Vagina (tissue), 2 donors: Measurements from ENCODE around the gene ARHGEF2. TPM values are rescaled to one million over a fixed set of nuclear protein-coding genes. Genes with fewer than 3 reads are reported as not detected.
A peak's percentile ranks its signal among the peaks of the same experiment; 100 is the strongest.

Experiments
- DNase-seq, 2 donors: peaks; one replicate each; pipeline ENCODE4 v3.0.0-alpha.2; 2017; ENCODE audit errors: extremely low spot score in 2 of 2
- H3K27ac ChIP-seq: fragments of 200-600 bp; sonication (generic); one replicate; pipeline ENCODE4 v1.5.1; 2019
- H3K27me3 ChIP-seq: fragments of 200-600 bp; sonication (generic); one replicate; pipeline ENCODE4 v1.5.1; 2019
- H3K36me3 ChIP-seq, 2 donors: fragments of 200-600 bp; sonication (generic); one replicate each; pipeline ENCODE4 v1.5.1; 2017 to 2019
- H3K4me1 ChIP-seq: fragments of 200-600 bp; sonication (generic); one replicate; pipeline ENCODE4 v1.5.1; 2019
- H3K4me3 ChIP-seq, 2 donors: fragments of 200-600 bp; sonication (generic); 1 replicate in 1 of 2; 2 replicates in 1 of 2; pipeline ENCODE4 v1.5.1; 2016 to 2019
- H3K9me3 ChIP-seq: fragments of 200-600 bp; sonication (generic); one replicate; pipeline ENCODE4 v1.5.1; 2019
- CTCF ChIP-seq, 3 experiments: fragments of 450-650 bp in 2 of 3; fragments of 200-600 bp in 1 of 3; sonication (generic) in 1 of 3; IDR thresholded peaks; one replicate each; pipeline ENCODE4 v1.5.1; 2017 to 2019; ENCODE audit warnings: antibody characterized with exemption in 3 of 3, mild to moderate bottlenecking in 2 of 3, moderate library complexity in 2 of 3
- POLR2A ChIP-seq, 2 donors: fragments of 450-650 bp; IDR thresholded peaks; one replicate each; pipeline ENCODE4 v1.6.1; 2017; ENCODE audit warnings: antibody characterized with exemption in 2 of 2, mild to moderate bottlenecking in 2 of 2, moderate library complexity in 2 of 2
- POLR2AphosphoS5 ChIP-seq, 2 donors: sonication (generic); formaldehyde crosslinking; IDR thresholded peaks; one replicate each; pipeline ENCODE4 v1.9.0; 2017; ENCODE audit warnings: antibody characterized with exemption in 2 of 2, mild to moderate bottlenecking in 2 of 2, low read depth in 1 of 2; ENCODE audit not compliant: insufficient read depth in 1 of 2
- intact Hi-C: fragments of 100-400 bp; cut with DNase I; formaldehyde crosslinking; loops from one replicate; pipeline ENCODE4 v1.15.1; 2023
- total RNA-seq: library from RNA; depleted of rRNA; stranded (reverse); fragments of >200 nt; gene quantifications from one replicate; pipeline ENCODE4 v1.2.3, GENCODE V29; 2016

Gene ARHGEF2
- total RNA-seq, 1 donor from 2014 or later, result 76.4 TPM

- Histone ChIP-seq H3K27me3 (no peaks in the 10 kb centered on the region), H3K27ac (no peak overlapping the region), H3K4me3 (no peak overlapping the region), H3K4me1 (peaks cover 29% of the 10 kb centered on the region), H3K9me3 (no peaks in the 10 kb centered on the region), H3K36me3 (no peaks in the 10 kb centered on the region)
- TF ChIP-seq POLR2A (IDR thresholded peaks at IDR 0.05) (no peak), POLR2AphosphoS5 (IDR thresholded peaks at IDR 0.05; ENCODE audit: insufficient read depth in 1 of 2, low read depth in 1 of 2) (no peak), CTCF (IDR thresholded peaks at IDR 0.05) (no peak)
- intact Hi-C loops, result loop anchor here (5.0 kb wide), 1 partner anchor 40 kb away; no protein-coding TSS in a partner anchor
- no peak for DNase-seq
Measured at GRCh38 chr1:155941845-155942531, 36.4 kb downstream of the ARHGEF2 start.

- Histone ChIP-seq H3K4me3 (no peak within 1 kb of the TSS), H3K36me3 (no peaks in the 10 kb centered on the region), H3K27me3 (no peaks in the 10 kb centered on the region), H3K9me3 (no peaks in the 10 kb centered on the region), H3K4me1 (peaks cover 29% of the 10 kb centered on the region), H3K27ac (peak within 1 kb of the TSS; percentile 29)
- intact Hi-C loops, result loop anchor here (5.0 kb wide), 1 partner anchor 41 kb away; no protein-coding TSS in a partner anchor
- TF ChIP-seq CTCF (IDR thresholded peaks at IDR 0.05), result no peak
- TF ChIP-seq POLR2AphosphoS5 (IDR thresholded peaks at IDR 0.05; ENCODE audit: insufficient read depth in 1 of 2, low read depth in 1 of 2), result no peak
- no peak for TF ChIP-seq POLR2A (IDR thresholded peaks at IDR 0.05)
- DNase-seq, result no peak
Measured at GRCh38 chr1:155940993-155941844, 37.1 kb downstream of the ARHGEF2 start, which contains the start of gene RXFP4. Gene RXFP4 (plus strand): TSS chr1:155941638. CDS start chr1:155941710, 72 bp downstream.

GRCh38 chr1:155940482-155940992 lies 37.8 kb downstream of the ARHGEF2 start:
- Histone ChIP-seq H3K27me3 (no peaks in the 10 kb centered on the region), H3K4me3 (no peak overlapping the region), H3K9me3 (no peaks in the 10 kb centered on the region), H3K4me1 (peaks cover 29% of the 10 kb centered on the region), H3K27ac (no peak overlapping the region), H3K36me3 (no peaks in the 10 kb centered on the region)
- TF ChIP-seq POLR2AphosphoS5 (IDR thresholded peaks at IDR 0.05; ENCODE audit: insufficient read depth in 1 of 2, low read depth in 1 of 2) (peak in 1 of 2 donors; percentile 54), CTCF (IDR thresholded peaks at IDR 0.05) (no peak)
- intact Hi-C loops, result loop anchor here (5.0 kb wide), 1 partner anchor 42 kb away; no protein-coding TSS in a partner anchor
- DNase-seq, result no peak

GRCh38 chr1:155938220-155938627 lies 40.1 kb downstream of the ARHGEF2 start:
- no peaks in the 10 kb centered on the region for H3K36me3 ChIP-seq
- TF ChIP-seq CTCF (IDR thresholded peaks at IDR 0.05) (peak in 2 of 3 experiments; percentile 41 to 45), POLR2AphosphoS5 (IDR thresholded peaks at IDR 0.05; ENCODE audit: insufficient read depth in 1 of 2, low read depth in 1 of 2) (peak in 1 of 2 donors; percentile 32), POLR2A (IDR thresholded peaks at IDR 0.05) (no peak)
- H3K27ac ChIP-seq, result peak overlapping the region; percentile 28
- intact Hi-C loops, result no loop called here
- H3K4me1 ChIP-seq, result peaks cover 36% of the 10 kb centered on the region
- DNase-seq, result no peak
- no peak overlapping the region for H3K4me3 ChIP-seq
- no peaks in the 10 kb centered on the region for H3K27me3 ChIP-seq
- no peaks in the 10 kb centered on the region for H3K9me3 ChIP-seq
